AG10803 (cell line): ENCODE measurements around the gene TOM1L2.

ENCODE experiments used
- DNase-seq: peaks from one replicate; pipeline ENCODE4 v3.0.0; 2010; ENCODE audit warnings: low read depth
- H3K4me3 ChIP-seq: 2 replicates; pipeline ENCODE4 v1.5.1; 2011; ENCODE audit warnings: mild to moderate bottlenecking, low read length, control low read depth
- TF ChIP-seq, protein P1 (sequence below): conservative IDR thresholded peaks from 2 replicates; pipeline ENCODE4 v1.5.1; 2011; ENCODE audit warnings: mild to moderate bottlenecking, low read length, control low read depth, inconsistent platforms

TOM1L2 gene

GRCh38 chr17:17797119-17797809 lies 174.9 kb downstream of the TOM1L2 start:
- no peak for DNase-seq
- no peak overlapping the region for H3K4me3 ChIP-seq
- TF ChIP-seq, protein P1, sequence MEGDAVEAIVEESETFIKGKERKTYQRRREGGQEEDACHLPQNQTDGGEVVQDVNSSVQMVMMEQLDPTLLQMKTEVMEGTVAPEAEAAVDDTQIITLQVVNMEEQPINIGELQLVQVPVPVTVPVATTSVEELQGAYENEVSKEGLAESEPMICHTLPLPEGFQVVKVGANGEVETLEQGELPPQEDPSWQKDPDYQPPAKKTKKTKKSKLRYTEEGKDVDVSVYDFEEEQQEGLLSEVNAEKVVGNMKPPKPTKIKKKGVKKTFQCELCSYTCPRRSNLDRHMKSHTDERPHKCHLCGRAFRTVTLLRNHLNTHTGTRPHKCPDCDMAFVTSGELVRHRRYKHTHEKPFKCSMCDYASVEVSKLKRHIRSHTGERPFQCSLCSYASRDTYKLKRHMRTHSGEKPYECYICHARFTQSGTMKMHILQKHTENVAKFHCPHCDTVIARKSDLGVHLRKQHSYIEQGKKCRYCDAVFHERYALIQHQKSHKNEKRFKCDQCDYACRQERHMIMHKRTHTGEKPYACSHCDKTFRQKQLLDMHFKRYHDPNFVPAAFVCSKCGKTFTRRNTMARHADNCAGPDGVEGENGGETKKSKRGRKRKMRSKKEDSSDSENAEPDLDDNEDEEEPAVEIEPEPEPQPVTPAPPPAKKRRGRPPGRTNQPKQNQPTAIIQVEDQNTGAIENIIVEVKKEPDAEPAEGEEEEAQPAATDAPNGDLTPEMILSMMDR = no peak

DNA sequence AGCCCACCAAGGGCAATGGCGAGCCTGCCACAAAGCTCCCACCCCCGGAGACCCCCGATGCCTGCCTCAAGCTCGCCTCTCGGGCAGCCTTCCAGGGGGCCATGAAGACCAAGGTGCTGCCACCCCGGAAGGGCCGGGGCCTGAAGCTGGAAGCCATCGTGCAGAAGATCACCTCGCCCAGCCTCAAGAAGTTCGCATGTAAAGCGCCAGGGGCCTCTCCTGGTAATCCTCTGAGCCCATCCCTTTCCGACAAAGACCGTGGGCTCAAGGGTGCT lies 175.5 kb downstream of the TOM1L2 start:
- no peak overlapping the region for H3K4me3 ChIP-seq
- no peak for DNase-seq
- TF ChIP-seq, protein P1 = no peak

DNA sequence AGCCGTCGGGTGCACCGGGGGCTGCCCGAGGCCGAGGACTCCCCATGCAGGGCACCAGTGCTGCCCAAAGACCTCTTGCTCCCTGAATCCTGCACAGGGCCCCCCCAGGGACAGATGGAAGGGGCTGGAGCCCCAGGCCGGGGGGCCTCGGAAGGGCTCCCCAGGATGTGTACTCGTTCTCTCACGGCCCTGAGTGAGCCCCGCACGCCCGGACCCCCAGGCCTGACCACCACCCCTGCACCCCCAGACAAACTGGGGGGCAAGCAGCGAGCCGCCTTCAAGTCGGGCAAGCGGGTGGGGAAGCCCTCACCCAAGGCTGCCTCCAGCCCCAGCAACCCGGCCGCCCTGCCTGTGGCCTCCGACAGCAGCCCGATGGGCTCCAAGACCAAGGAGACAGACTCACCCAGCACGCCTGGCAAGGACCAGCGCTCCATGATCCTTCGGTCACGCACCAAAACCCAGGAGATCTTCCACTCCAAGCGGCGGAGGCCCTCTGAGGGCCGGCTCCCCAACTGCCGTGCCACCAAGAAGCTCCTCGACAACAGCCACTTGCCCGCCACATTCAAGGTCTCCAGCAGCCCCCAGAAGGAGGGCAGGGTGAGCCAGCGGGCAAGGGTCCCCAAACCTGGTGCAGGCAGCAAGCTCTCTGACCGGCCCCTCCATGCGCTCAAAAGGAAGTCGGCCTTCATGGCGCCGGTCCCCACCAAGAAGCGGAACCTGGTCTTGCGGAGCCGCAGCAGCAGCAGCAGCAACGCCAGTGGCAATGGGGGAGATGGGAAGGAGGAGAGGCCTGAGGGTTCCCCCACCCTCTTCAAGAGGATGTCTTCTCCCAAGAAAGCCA lies 176.0 kb downstream of the TOM1L2 start:
- DNase-seq = no peak
- H3K4me3 ChIP-seq = no peak overlapping the region
- TF ChIP-seq, protein P1 = no peak

DNA sequence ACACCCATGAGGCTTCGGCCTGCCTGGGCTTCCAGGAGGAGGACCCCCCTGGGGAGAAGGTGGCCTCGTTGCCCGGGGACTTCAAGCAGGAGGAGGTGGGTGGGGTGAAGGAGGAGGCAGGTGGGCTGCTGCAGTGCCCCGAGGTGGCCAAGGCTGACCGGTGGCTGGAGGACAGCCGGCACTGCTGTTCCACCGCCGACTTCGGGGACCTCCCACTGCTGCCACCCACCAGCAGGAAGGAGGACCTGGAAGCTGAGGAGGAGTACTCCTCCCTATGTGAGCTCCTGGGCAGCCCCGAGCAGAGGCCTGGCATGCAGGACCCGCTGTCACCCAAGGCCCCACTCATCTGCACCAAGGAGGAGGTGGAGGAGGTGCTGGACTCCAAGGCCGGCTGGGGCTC lies 176.9 kb downstream of the TOM1L2 start:
- DNase-seq = no peak
- H3K4me3 ChIP-seq = no peak overlapping the region
- TF ChIP-seq, protein P1 = no peak

- no peak for DNase-seq
- H3K4me3 ChIP-seq = no peak overlapping the region
- TF ChIP-seq, protein P1 = no peak
Measured at GRCh38 chr17:17794382-17794781, 177.8 kb downstream of the TOM1L2 start.
